ENCODE data around the gene INTS2.
"Not testable (repeated sequence)": the region's sequence is repeated elsewhere in the genome, so short reads cannot be mapped to it uniquely, and the experiment has no call there.

The INTS2 gene

GRCh38 chr17:61927208-61928100, at the start of gene INTS2:
Gene INTS2, minus strand, starts transcription at chr17:61927982. Its CDS starts 1,338 bp downstream, at chr17:61926644.
- DNase-seq (ENCODE audit: low spot score): peak; percentile 94

- no peak for DNase-seq (ENCODE audit: low spot score)
Measured at GRCh38 chr17:61974115-61974514, 46.3 kb upstream of the INTS2 start.

GRCh38 chr17:61972311-61972710, 44.5 kb upstream of the INTS2 start:
- no peak for DNase-seq (ENCODE audit: low spot score)

GRCh38 chr17:61970030-61970429, 42.2 kb upstream of the INTS2 start:
- DNase-seq (ENCODE audit: low spot score): no peak

GRCh38 chr17:61968757-61969156, 41.0 kb upstream of the INTS2 start:
- DNase-seq (ENCODE audit: low spot score): no peak

GRCh38 chr17:61967729-61968128, 39.9 kb upstream of the INTS2 start:
- DNase-seq (ENCODE audit: low spot score): no peak

GRCh38 chr17:61966191-61966590, 38.4 kb upstream of the INTS2 start:
- peak; percentile 72 for DNase-seq (ENCODE audit: low spot score)

GRCh38 chr17:61955619-61956018, 27.8 kb upstream of the INTS2 start:
- no peak for DNase-seq (ENCODE audit: low spot score)

- DNase-seq (ENCODE audit: low spot score): no peak
Measured at GRCh38 chr17:61947367-61948078, 19.7 kb upstream of the INTS2 start.

GRCh38 chr17:61946359-61946758, 18.6 kb upstream of the INTS2 start:
- DNase-seq (ENCODE audit: low spot score): no peak

GRCh38 chr17:61943117-61943516, 15.3 kb upstream of the INTS2 start:
- DNase-seq (ENCODE audit: low spot score): no peak

- DNase-seq (ENCODE audit: low spot score): no peak
Measured at GRCh38 chr17:61942085-61942484, 14.3 kb upstream of the INTS2 start.

- no peak for DNase-seq (ENCODE audit: low spot score)
Measured at GRCh38 chr17:61928101-61928436, 287 bp upstream of the INTS2 start.

- no peak for DNase-seq (ENCODE audit: low spot score)
Measured at GRCh38 chr17:61926826-61927207, 965 bp downstream of the INTS2 start.

GRCh38 chr17:61915162-61915561, 12.6 kb downstream of the INTS2 start:
- DNase-seq (ENCODE audit: low spot score): not testable (repeated sequence)

GRCh38 chr17:61908292-61909037, 19.3 kb downstream of the INTS2 start:
- DNase-seq (ENCODE audit: low spot score): no peak

- DNase-seq (ENCODE audit: low spot score): no peak
Measured at GRCh38 chr17:61907361-61907760, 20.4 kb downstream of the INTS2 start.

GRCh38 chr17:61904094-61904710, 23.6 kb downstream of the INTS2 start:
- DNase-seq (ENCODE audit: low spot score): no peak

- DNase-seq (ENCODE audit: low spot score): no peak
Measured at GRCh38 chr17:61903251-61903650, 24.5 kb downstream of the INTS2 start.

GRCh38 chr17:61897548-61898180, 30.1 kb downstream of the INTS2 start:
- no peak for DNase-seq (ENCODE audit: low spot score)

GRCh38 chr17:61895391-61895790, 32.4 kb downstream of the INTS2 start:
- DNase-seq (ENCODE audit: low spot score): no peak

GRCh38 chr17:61894310-61894709, 33.5 kb downstream of the INTS2 start:
- not testable (repeated sequence) for DNase-seq (ENCODE audit: low spot score)

All from hematopoietic multipotent progenitor cell treated with erythropoietin and hydrocortisone succinate and interleukin-3 and kit ligand, for 17 days (in vitro differentiated cells).